ENCODE measurements around the gene CLIP3. TPM values are rescaled to one million over a fixed set of nuclear protein-coding genes. Genes with fewer than 3 reads are reported as not detected.

The CLIP3 gene
- polyA plus RNA-seq, 3 donors = 0.24 TPM; not detected in 2

DNA sequence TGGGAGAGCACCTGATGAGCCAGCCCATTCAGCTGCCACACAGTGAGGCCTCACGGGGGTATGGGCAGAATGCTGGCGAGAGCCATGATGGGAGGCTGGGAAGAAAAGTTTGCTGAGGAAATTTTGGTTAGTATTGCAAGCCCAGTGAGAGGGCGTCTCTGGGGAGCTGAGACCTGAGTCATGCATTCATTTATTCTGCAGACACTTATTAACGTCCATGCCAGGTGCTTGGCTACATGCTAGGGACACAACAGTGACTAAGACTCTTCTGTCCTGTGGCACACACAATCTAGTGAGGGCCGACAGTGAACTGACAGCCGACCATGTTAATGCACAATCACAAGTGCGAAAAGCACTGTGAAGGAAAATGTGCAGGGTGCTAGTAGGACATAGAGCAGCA, 49.2 kb upstream of the CLIP3 start:
- H3K4me1 ChIP-seq (ENCODE audit: control insufficient read depth in 1 of 2, insufficient read depth in 2 of 2, low read length in 2 of 2) = no peaks in the 10 kb centered on the region
- no peaks in the 10 kb centered on the region for H3K4me1 Mint-ChIP-seq
- H3K9me3 ChIP-seq (replicated peaks in 1 of 2; ENCODE audit: control insufficient read depth in 1 of 2, insufficient read depth in 1 of 2, low read length in 2 of 2) = no peaks in the 10 kb centered on the region
- TF ChIP-seq, protein P1, sequence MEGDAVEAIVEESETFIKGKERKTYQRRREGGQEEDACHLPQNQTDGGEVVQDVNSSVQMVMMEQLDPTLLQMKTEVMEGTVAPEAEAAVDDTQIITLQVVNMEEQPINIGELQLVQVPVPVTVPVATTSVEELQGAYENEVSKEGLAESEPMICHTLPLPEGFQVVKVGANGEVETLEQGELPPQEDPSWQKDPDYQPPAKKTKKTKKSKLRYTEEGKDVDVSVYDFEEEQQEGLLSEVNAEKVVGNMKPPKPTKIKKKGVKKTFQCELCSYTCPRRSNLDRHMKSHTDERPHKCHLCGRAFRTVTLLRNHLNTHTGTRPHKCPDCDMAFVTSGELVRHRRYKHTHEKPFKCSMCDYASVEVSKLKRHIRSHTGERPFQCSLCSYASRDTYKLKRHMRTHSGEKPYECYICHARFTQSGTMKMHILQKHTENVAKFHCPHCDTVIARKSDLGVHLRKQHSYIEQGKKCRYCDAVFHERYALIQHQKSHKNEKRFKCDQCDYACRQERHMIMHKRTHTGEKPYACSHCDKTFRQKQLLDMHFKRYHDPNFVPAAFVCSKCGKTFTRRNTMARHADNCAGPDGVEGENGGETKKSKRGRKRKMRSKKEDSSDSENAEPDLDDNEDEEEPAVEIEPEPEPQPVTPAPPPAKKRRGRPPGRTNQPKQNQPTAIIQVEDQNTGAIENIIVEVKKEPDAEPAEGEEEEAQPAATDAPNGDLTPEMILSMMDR (IDR thresholded peaks at IDR 0.05) = no peak
- H3K27me3 ChIP-seq (ENCODE audit: control insufficient read depth in 2 of 2, insufficient read depth in 2 of 2, low read length in 2 of 2) = no peaks in the 10 kb centered on the region
- 95% methylated on average over 4 of the region's 7 CpGs for WGBS (ENCODE audit: insufficient coverage)
- no peak overlapping the region for H3K9ac ChIP-seq (ENCODE audit: insufficient read depth, low read length, poor library complexity, severe bottlenecking)
- peaks cover 0 to 4% (median 0%) of the 10 kb centered on the region in 3 donors for H3K27me3 Mint-ChIP-seq (ENCODE audit: low read depth in 3 of 3)
- DNase-seq = no peak
- H4K20me1 ChIP-seq (ENCODE audit: insufficient read depth, low read length) = no peaks in the 10 kb centered on the region
- no peak overlapping the region for H3K4me3 ChIP-seq (replicated peaks in 1 of 3; ENCODE audit: low read depth in 2 of 3, low read length in 3 of 3)
- no peak overlapping the region for H3K4me2 ChIP-seq (replicated peaks; ENCODE audit: extremely low read depth, low read length, poor library complexity, severe bottlenecking)
- no peaks in the 10 kb centered on the region for H3K9me3 Mint-ChIP-seq
- H3K36me3 ChIP-seq (replicated peaks in 1 of 2; ENCODE audit: control insufficient read depth in 1 of 2, insufficient read depth in 2 of 2, low read length in 2 of 2) = peaks cover 44 to 78% of the 10 kb centered on the region in 2 donors
- peak overlapping the region in 3 of 7 donors; percentile 32 to 59 (median 34) for H3K27ac Mint-ChIP-seq
- intact Hi-C loops (cut with micrococcal nuclease) = no loop called here
- H3K27ac ChIP-seq (ENCODE audit: low read depth in 1 of 2, low read length in 2 of 2) = no peak overlapping the region
- H2AFZ ChIP-seq (ENCODE audit: insufficient read depth, low read depth, low read length, poor library complexity, severe bottlenecking) = no peak overlapping the region
- H3K79me2 ChIP-seq (ENCODE audit: insufficient read depth, low read length) = no peaks in the 10 kb centered on the region
- no peak overlapping the region for H3K4me3 Mint-ChIP-seq
- H3K36me3 Mint-ChIP-seq = peaks cover 59 to 86% of the 10 kb centered on the region in 2 donors

DNA sequence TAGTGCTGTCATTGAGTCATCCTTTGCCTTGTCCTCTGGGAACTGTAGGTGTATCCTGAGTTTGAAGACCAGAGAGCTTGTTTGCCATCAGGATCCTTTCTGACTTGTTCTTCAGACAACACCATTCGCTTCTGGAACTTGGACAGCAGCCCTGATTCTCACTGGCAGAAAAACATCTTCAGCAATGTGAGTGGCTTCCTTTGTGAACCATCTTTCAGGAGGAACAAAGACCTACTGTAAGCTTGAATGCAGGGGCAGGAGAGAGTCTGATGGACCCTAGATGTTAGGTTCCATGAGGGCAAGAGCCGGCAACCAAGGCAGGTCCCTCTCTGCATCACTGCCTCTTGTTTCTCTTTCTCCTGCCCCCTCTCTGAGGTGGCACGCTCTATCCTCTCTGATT, 48.7 kb upstream of the CLIP3 start:
- H2AFZ ChIP-seq (ENCODE audit: insufficient read depth, low read depth, low read length, poor library complexity, severe bottlenecking) = no peak overlapping the region
- no peak overlapping the region for H3K27ac ChIP-seq (ENCODE audit: low read depth in 1 of 2, low read length in 2 of 2)
- no peaks in the 10 kb centered on the region for H3K9me3 ChIP-seq (replicated peaks in 1 of 2; ENCODE audit: control insufficient read depth in 1 of 2, insufficient read depth in 1 of 2, low read length in 2 of 2)
- H3K4me2 ChIP-seq (replicated peaks; ENCODE audit: extremely low read depth, low read length, poor library complexity, severe bottlenecking) = no peak overlapping the region
- H3K9ac ChIP-seq (ENCODE audit: insufficient read depth, low read length, poor library complexity, severe bottlenecking) = no peak overlapping the region
- 93% methylated on average over 3 of the region's 3 CpGs for WGBS (ENCODE audit: insufficient coverage)
- no peaks in the 10 kb centered on the region for H3K27me3 ChIP-seq (ENCODE audit: control insufficient read depth in 2 of 2, insufficient read depth in 2 of 2, low read length in 2 of 2)
- no peak for DNase-seq
- peaks cover 39 to 76% of the 10 kb centered on the region in 2 donors for H3K36me3 ChIP-seq (replicated peaks in 1 of 2; ENCODE audit: control insufficient read depth in 1 of 2, insufficient read depth in 2 of 2, low read length in 2 of 2)
- no peak overlapping the region for H3K4me3 ChIP-seq (replicated peaks in 1 of 3; ENCODE audit: low read depth in 2 of 3, low read length in 3 of 3)
- Mint-ChIP-seq H3K9me3 (no peaks in the 10 kb centered on the region), H3K36me3 (peaks cover 55 to 85% of the 10 kb centered on the region in 2 donors), H3K27me3 (ENCODE audit: low read depth in 3 of 3) (peaks cover 0 to 4% (median 0%) of the 10 kb centered on the region in 3 donors), H3K27ac (peak overlapping the region in 3 of 7 donors; percentile 34 to 59 (median 54)), H3K4me3 (no peak overlapping the region), H3K4me1 (no peaks in the 10 kb centered on the region)
- H4K20me1 ChIP-seq (ENCODE audit: insufficient read depth, low read length) = no peaks in the 10 kb centered on the region
- TF ChIP-seq, protein P1 (IDR thresholded peaks at IDR 0.05) = no peak
- H3K79me2 ChIP-seq (ENCODE audit: insufficient read depth, low read length) = no peaks in the 10 kb centered on the region
- intact Hi-C loops (cut with micrococcal nuclease) = no loop called here
- H3K4me1 ChIP-seq (ENCODE audit: control insufficient read depth in 1 of 2, insufficient read depth in 2 of 2, low read length in 2 of 2) = no peaks in the 10 kb centered on the region

Measured in CD14-positive monocyte (primary cell).